B cell (primary cell): Measurements from ENCODE around the gene CLDN4. TPM values are rescaled to one million over a fixed set of nuclear protein-coding genes. Genes with fewer than 3 reads are reported as not detected.
"Not testable (repeated sequence)": the region's sequence is repeated elsewhere in the genome, so short reads cannot be mapped to it uniquely, and the experiment has no call there.

Experiments used
- ATAC-seq: fragments of 200-7000 bp; cut with Tn5 transposase; one replicate; pipeline ENCODE4 v1.10.0; 2021; ENCODE audit warnings: low read depth, mild to moderate bottlenecking, moderate number of reproducible peaks, moderate library complexity
- CTCF ChIA-PET: fragments of 350-600 bp; sonication (Branson Sonifier 250); formaldehyde crosslinking; loops from one replicate; lab custom pipeline; 2021; ENCODE audit warnings: antibody characterized with exemption, inconsistent platforms; lab: Charles Lee
- POLR2A ChIA-PET: fragments of 350-600 bp; sonication (Branson Sonifier 250); formaldehyde crosslinking; loops from one replicate; lab custom pipeline; 2021; ENCODE audit warnings: antibody characterized with exemption; lab: Charles Lee
- DNase-seq: peaks from one replicate; pipeline ENCODE4 v3.0.0; 2013
- H2AFZ ChIP-seq: 2 replicates; pipeline ENCODE4 v1.6.1; 2012; ENCODE audit warnings: mild to moderate bottlenecking, low read depth, low read length; ENCODE audit not compliant: insufficient read depth, poor library complexity, severe bottlenecking
- H3K27ac ChIP-seq, 2 donors: 1 replicate in 1 of 2; 2 replicates in 1 of 2; pipeline ENCODE4 v1.5.1; 2012 to 2013; ENCODE audit warnings: low read length in 2 of 2, mild to moderate bottlenecking in 2 of 2, moderate library complexity in 1 of 2
- H3K27me3 ChIP-seq, 4 experiments: fragments of 200-600 bp in 1 of 4; sonication (generic) in 1 of 4; replicated peaks in 1 of 4; 1 replicate in 2 of 4; 2 replicates in 2 of 4; pipeline versions ENCODE4 v1.6.1 to v1.7.0; 2013 to 2016; ENCODE audit warnings: low read length in 3 of 4, mild to moderate bottlenecking in 2 of 4, mixed read lengths in 1 of 4, moderate library complexity in 1 of 4; ENCODE audit not compliant: insufficient read depth in 4 of 4, control insufficient read depth in 3 of 4; ENCODE audit errors: control extremely low read depth in 1 of 4
- H3K36me3 ChIP-seq, 2 experiments: replicated peaks in 1 of 2; 1 replicate in 1 of 2; 2 replicates in 1 of 2; pipeline versions ENCODE4 v1.6.1 to v1.7.1; 2013; ENCODE audit warnings: low read length in 1 of 2; ENCODE audit not compliant: insufficient read depth in 2 of 2, control insufficient read depth in 1 of 2; ENCODE audit errors: control extremely low read depth in 1 of 2, extremely low read depth in 1 of 2
- H3K4me1 ChIP-seq, 2 donors: fragments of 200-600 bp in 1 of 2; sonication (generic) in 1 of 2; 1 replicate in 1 of 2; 2 replicates in 1 of 2; pipeline versions ENCODE4 v1.5.1 to v1.6.1; 2013 to 2017; ENCODE audit warnings: low read length in 2 of 2; ENCODE audit not compliant: control insufficient read depth in 2 of 2, insufficient read depth in 2 of 2
- H3K4me2 ChIP-seq: replicated peaks from 2 replicates; pipeline ENCODE3; 2012; ENCODE audit warnings: mild to moderate bottlenecking, low read depth, low read length; ENCODE audit not compliant: poor library complexity, severe bottlenecking
- H3K4me3 ChIP-seq, 5 experiments: fragments of 200-600 bp in 1 of 5; sonication (generic) in 1 of 5; 1 replicate in 3 of 5; 2 replicates in 2 of 5; pipeline versions ENCODE4 v1.5.1 to v1.7.0; 2011 to 2016; ENCODE audit warnings: low read length in 4 of 5, mild to moderate bottlenecking in 4 of 5, low read depth in 2 of 5, control low read depth in 1 of 5, moderate library complexity in 1 of 5; ENCODE audit not compliant: insufficient read depth in 1 of 5; ENCODE audit errors: control extremely low read depth in 1 of 5, extremely low read depth in 1 of 5
- H3K79me2 ChIP-seq: fragments of 200-600 bp; sonication (generic); one replicate; pipeline ENCODE4 v1.6.0; 2016; ENCODE audit warnings: low read length; ENCODE audit not compliant: control insufficient read depth, insufficient read depth
- H3K9ac ChIP-seq: fragments of 200-600 bp; sonication (generic); 2 replicates; pipeline ENCODE4 v1.6.1; 2017; ENCODE audit warnings: mild to moderate bottlenecking, low read length, moderate library complexity
- H3K9me3 ChIP-seq, 3 donors: one replicate each; pipeline versions ENCODE4 v1.6.1 to v1.7.1; 2013; ENCODE audit warnings: low read length in 2 of 3; ENCODE audit not compliant: control insufficient read depth in 2 of 3, insufficient read depth in 1 of 3; ENCODE audit errors: control extremely low read depth in 1 of 3
- H4K20me1 ChIP-seq: 2 replicates; pipeline ENCODE4 v1.6.0; 2012; ENCODE audit warnings: mild to moderate bottlenecking, low read length; ENCODE audit not compliant: insufficient read depth, control insufficient read depth, poor library complexity, severe bottlenecking
- H3K27ac Mint-ChIP-seq: one replicate; pipeline ENCODE4 v1.8.0; 2021; ENCODE audit warnings: mixed read lengths
- H3K27me3 Mint-ChIP-seq: one replicate; pipeline ENCODE4 v1.8.0; 2021; ENCODE audit warnings: mixed read lengths
- H3K4me1 Mint-ChIP-seq: one replicate; pipeline ENCODE4 v1.8.0; 2021; ENCODE audit warnings: mixed read lengths
- H3K4me3 Mint-ChIP-seq: one replicate; pipeline ENCODE4 v1.8.0; 2021; ENCODE audit warnings: mixed read lengths
- H3K9me3 Mint-ChIP-seq: one replicate; pipeline ENCODE4 v1.8.0; 2022; ENCODE audit warnings: mixed read lengths; ENCODE audit not compliant: insufficient read depth
- CTCF ChIP-seq: fragments of 200-600 bp; IDR thresholded peaks from one replicate; pipeline ENCODE4 v1.8.0; 2022; ENCODE audit warnings: antibody characterized with exemption, mild to moderate bottlenecking
- EZH2 ChIP-seq: IDR thresholded peaks from 2 replicates; pipeline ENCODE4 v1.6.1; 2012; ENCODE audit warnings: borderline replicate concordance, low read depth, mild to moderate bottlenecking, moderate library complexity, low read length; ENCODE audit not compliant: insufficient read depth, poor library complexity, severe bottlenecking
- WGBS: methylation state at CpG from one replicate; pipeline ENCODE4 v1.1.5; 2013; ENCODE audit warnings: missing lambda C conversion rate; ENCODE audit not compliant: insufficient coverage; 5-methylcytosine and 5-hydroxymethylcytosine counted together
- intact Hi-C: fragments of 100-400 bp; cut with micrococcal nuclease; formaldehyde crosslinking; loops from one replicate; pipeline ENCODE4 v1.10.0; 2022
- polyA plus RNA-seq: library from polyadenylated mRNA; depleted of rRNA; stranded (reverse); fragments of >200 nt; gene quantifications from 2 replicates; pipeline ENCODE4 v1.2.3, GENCODE V29; 2012
- total RNA-seq, 2 donors: library from RNA; stranded (reverse); fragments of 120-200 nt in 1 of 2; gene quantifications; 1 replicate in 1 of 2; 2 replicates in 1 of 2; pipeline versions ENCODE4 v1.2.3 to v1.2.4, GENCODE V29; 2013 to 2022

Gene CLDN4
- total and polyA plus RNA-seq, 2 donors (not counting 1 experiment from before 2014, with no cell fraction given), result 0.09 TPM; not detected in 1

GRCh38 chr7:73817121-73817520 lies 13.7 kb upstream of the CLDN4 start:
- Histone ChIP-seq H3K27me3 (peaks cover 0 to 6% (median 0%) of the 10 kb centered on the region in 4 experiments), H4K20me1 (no peaks in the 10 kb centered on the region), H3K4me1 (no peaks in the 10 kb centered on the region), H2AFZ (no peak overlapping the region), H3K36me3 (no peaks in the 10 kb centered on the region), H3K79me2 (no peaks in the 10 kb centered on the region), H3K4me3 (no peak overlapping the region), H3K9ac (no peak overlapping the region), H3K27ac (no peak overlapping the region), H3K4me2 (no peak overlapping the region), H3K9me3 (peaks cover 2 to 17% (median 9%) of the 10 kb centered on the region in 3 donors)
- no peak overlapping the region for H3K27ac Mint-ChIP-seq
- ATAC-seq (no peak), DNase-seq (no peak)
- ChIA-PET CTCF (no interaction called here), POLR2A (no interaction called here)
- intact Hi-C loops, result no loop called here
- H3K4me1 Mint-ChIP-seq, result no peaks in the 10 kb centered on the region
- TF ChIP-seq EZH2 (no peak), CTCF (no peak)
- peaks cover 3% of the 10 kb centered on the region for H3K9me3 Mint-ChIP-seq
- no peak overlapping the region for H3K4me3 Mint-ChIP-seq
- WGBS, result 94% methylated on average over 5 of the region's 6 CpGs
- peaks cover 22% of the 10 kb centered on the region for H3K27me3 Mint-ChIP-seq

- no peaks in the 10 kb centered on the region for H4K20me1 ChIP-seq
- H2AFZ ChIP-seq, result no peak overlapping the region
- DNase-seq (no peak), ATAC-seq (no peak)
- Mint-ChIP-seq H3K27me3 (peaks cover 17% of the 10 kb centered on the region), H3K4me1 (no peaks in the 10 kb centered on the region), H3K27ac (no peak overlapping the region), H3K9me3 (no peaks in the 10 kb centered on the region), H3K4me3 (no peak overlapping the region)
- WGBS, result 95% methylated on average over 5 of the region's 7 CpGs
- H3K4me2 ChIP-seq, result no peak overlapping the region
- H3K9ac ChIP-seq, result no peak overlapping the region
- ChIA-PET CTCF (no interaction called here), POLR2A (no interaction called here)
- no peak overlapping the region for H3K4me3 ChIP-seq
- no peaks in the 10 kb centered on the region for H3K4me1 ChIP-seq
- no peaks in the 10 kb centered on the region for H3K79me2 ChIP-seq
- H3K36me3 ChIP-seq, result no peaks in the 10 kb centered on the region
- intact Hi-C loops, result no loop called here
- peaks cover 0 to 5% (median 0%) of the 10 kb centered on the region in 4 experiments for H3K27me3 ChIP-seq
- TF ChIP-seq EZH2, result no peak
- no peak overlapping the region for H3K27ac ChIP-seq
- H3K9me3 ChIP-seq, result no peaks in the 10 kb centered on the region
These were observed 10.8 kb upstream of the CLDN4 start for GRCh38 chr7:73820013-73820412.

- H3K9me3 ChIP-seq, H3K27ac ChIP-seq, H3K27ac Mint-ChIP-seq, H3K4me1 Mint-ChIP-seq, H3K27me3 Mint-ChIP-seq, H3K9ac ChIP-seq, H3K4me2 ChIP-seq, H3K4me3 ChIP-seq, H3K9me3 Mint-ChIP-seq, H2AFZ ChIP-seq, ATAC-seq, H3K79me2 ChIP-seq, H3K27me3 ChIP-seq, H3K4me1 ChIP-seq, DNase-seq, H3K4me3 Mint-ChIP-seq, H3K36me3 ChIP-seq, POLR2A ChIA-PET, H4K20me1 ChIP-seq, intact Hi-C loops: not testable (repeated sequence)
- 94% methylated on average over 6 of the region's 14 CpGs for WGBS
- CTCF ChIA-PET, result interaction anchor here (1.5 kb wide), 1 partner anchor 34 kb away, joined by 3 read pairs; no protein-coding TSS in a partner anchor
These were observed 9.1 kb upstream of the CLDN4 start for GRCh38 chr7:73821597-73822285.
